ENCODE results near the gene GPR137.

The GPR137 gene

GRCh38 chr11:64317325-64317960, 31.8 kb downstream of the GPR137 start, which contains the start of gene TRMT112:
Gene TRMT112, minus strand, starts transcription at chr11:64317559. Its CDS starts 33 bp downstream, at chr11:64317526.
- H3K9me3 ChIP-seq (ENCODE audit: control insufficient read depth, insufficient read depth, low read depth, low read length), result no peaks in the 10 kb centered on the region
- H3K4me1 ChIP-seq (ENCODE audit: control insufficient read depth, insufficient read depth, low read length), result no peaks in the 10 kb centered on the region
- peak within 1 kb of the TSS; percentile 88 for H3K27ac ChIP-seq (ENCODE audit: extremely low read depth, low read depth, low read length)
- POLR2A ChIA-PET, result interaction anchor here (0.6 to 4.0 kb wide), 34 partner anchors 8 to 136 kb away, joined by 3 to 43 read pairs (median 4); partner anchors contain the start of genes BAD, ESRRA, FKBP2 and PPP1R14B
- H3K4me3 ChIP-seq (ENCODE audit: low read depth, low read length), result peak within 1 kb of the TSS; percentile 90
- CTCF ChIA-PET, result interaction anchor here (0.6 to 5.0 kb wide), 27 partner anchors 10 to 1645 kb away, joined by 3 to 85 read pairs (median 4); partner anchors contain the start of genes CCDC88B and LBHD1
- peaks cover 0 to 58% of the 10 kb centered on the region in 2 experiments; a peak in 1 of 3 replicates for H3K36me3 ChIP-seq (ENCODE audit: control insufficient read depth in 2 of 2, insufficient read depth in 1 of 2, low read length in 2 of 2)
- no peak for TF ChIP-seq ZNF473 (tag by site-specific recombination; IDR thresholded peaks at IDR 0.05)
- TF ChIP-seq, protein P1, sequence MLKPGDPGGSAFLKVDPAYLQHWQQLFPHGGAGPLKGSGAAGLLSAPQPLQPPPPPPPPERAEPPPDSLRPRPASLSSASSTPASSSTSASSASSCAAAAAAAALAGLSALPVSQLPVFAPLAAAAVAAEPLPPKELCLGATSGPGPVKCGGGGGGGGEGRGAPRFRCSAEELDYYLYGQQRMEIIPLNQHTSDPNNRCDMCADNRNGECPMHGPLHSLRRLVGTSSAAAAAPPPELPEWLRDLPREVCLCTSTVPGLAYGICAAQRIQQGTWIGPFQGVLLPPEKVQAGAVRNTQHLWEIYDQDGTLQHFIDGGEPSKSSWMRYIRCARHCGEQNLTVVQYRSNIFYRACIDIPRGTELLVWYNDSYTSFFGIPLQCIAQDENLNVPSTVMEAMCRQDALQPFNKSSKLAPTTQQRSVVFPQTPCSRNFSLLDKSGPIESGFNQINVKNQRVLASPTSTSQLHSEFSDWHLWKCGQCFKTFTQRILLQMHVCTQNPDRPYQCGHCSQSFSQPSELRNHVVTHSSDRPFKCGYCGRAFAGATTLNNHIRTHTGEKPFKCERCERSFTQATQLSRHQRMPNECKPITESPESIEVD (tag by site-specific recombination; IDR thresholded peaks at IDR 0.05), result no peak
- peak; percentile 42; the same call in 1 of the 2 replicates for TF ChIP-seq KLF8 (tag by site-specific recombination; IDR thresholded peaks at IDR 0.05)
- peak; percentile 48; the same call in 1 of the 2 replicates for TF ChIP-seq SP3 (tag by site-specific recombination; IDR thresholded peaks at IDR 0.05)
- peak; percentile 63; the same call in 1 of the 2 replicates for TF ChIP-seq ZNF2 (tag by site-specific recombination; IDR thresholded peaks at IDR 0.05)
- TF ChIP-seq, protein P2, sequence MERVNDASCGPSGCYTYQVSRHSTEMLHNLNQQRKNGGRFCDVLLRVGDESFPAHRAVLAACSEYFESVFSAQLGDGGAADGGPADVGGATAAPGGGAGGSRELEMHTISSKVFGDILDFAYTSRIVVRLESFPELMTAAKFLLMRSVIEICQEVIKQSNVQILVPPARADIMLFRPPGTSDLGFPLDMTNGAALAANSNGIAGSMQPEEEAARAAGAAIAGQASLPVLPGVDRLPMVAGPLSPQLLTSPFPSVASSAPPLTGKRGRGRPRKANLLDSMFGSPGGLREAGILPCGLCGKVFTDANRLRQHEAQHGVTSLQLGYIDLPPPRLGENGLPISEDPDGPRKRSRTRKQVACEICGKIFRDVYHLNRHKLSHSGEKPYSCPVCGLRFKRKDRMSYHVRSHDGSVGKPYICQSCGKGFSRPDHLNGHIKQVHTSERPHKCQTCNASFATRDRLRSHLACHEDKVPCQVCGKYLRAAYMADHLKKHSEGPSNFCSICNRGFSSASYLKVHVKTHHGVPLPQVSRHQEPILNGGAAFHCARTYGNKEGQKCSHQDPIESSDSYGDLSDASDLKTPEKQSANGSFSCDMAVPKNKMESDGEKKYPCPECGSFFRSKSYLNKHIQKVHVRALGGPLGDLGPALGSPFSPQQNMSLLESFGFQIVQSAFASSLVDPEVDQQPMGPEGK (tag by site-specific recombination; IDR thresholded peaks at IDR 0.05), result peak; percentile 82
- TF ChIP-seq ZNF513 (tag by site-specific recombination; IDR thresholded peaks at IDR 0.05), result no peak
- TF ChIP-seq ZNF202 (tag by site-specific recombination; IDR thresholded peaks at IDR 0.05; ENCODE audit: borderline replicate concordance), result no peak
- no peak for TF ChIP-seq ZSCAN23 (tag by site-specific recombination; IDR thresholded peaks at IDR 0.05)
- TF ChIP-seq ZSCAN16 (tag by site-specific recombination; IDR thresholded peaks at IDR 0.05), result no peak
- TF ChIP-seq ZNF157 (tag by site-specific recombination; IDR thresholded peaks at IDR 0.05), result no peak
- no peak for TF ChIP-seq ZNF776 (tag by site-specific recombination; IDR thresholded peaks at IDR 0.05; ENCODE audit: borderline replicate concordance)
- TF ChIP-seq ZNF335 (tag by site-specific recombination; conservative IDR thresholded peaks at IDR 0.05), result peak; percentile 58
- peak; percentile 83 for TF ChIP-seq ZNF629 (tag by site-specific recombination; IDR thresholded peaks at IDR 0.05)
- TF ChIP-seq GLIS1 (tag by site-specific recombination; IDR thresholded peaks at IDR 0.05), result peak; percentile 36
- TF ChIP-seq HOXD13 (CRISPR knock-in tag; IDR thresholded peaks at IDR 0.05; ENCODE audit: borderline replicate concordance), result no peak
- peak; percentile 58 for TF ChIP-seq ZXDB (tag by site-specific recombination; IDR thresholded peaks at IDR 0.05)
- TF ChIP-seq OSR2 (tag by site-specific recombination; IDR thresholded peaks at IDR 0.05), result peak; percentile 70
- peak; percentile 53; the same call in 1 of the 2 replicates for TF ChIP-seq ZBTB21 (tag by site-specific recombination; IDR thresholded peaks at IDR 0.05)
- peak; percentile 77; the same call in 1 of the 2 replicates for TF ChIP-seq ZNF501 (tag by site-specific recombination; IDR thresholded peaks at IDR 0.05)
- TF ChIP-seq, protein P3, sequence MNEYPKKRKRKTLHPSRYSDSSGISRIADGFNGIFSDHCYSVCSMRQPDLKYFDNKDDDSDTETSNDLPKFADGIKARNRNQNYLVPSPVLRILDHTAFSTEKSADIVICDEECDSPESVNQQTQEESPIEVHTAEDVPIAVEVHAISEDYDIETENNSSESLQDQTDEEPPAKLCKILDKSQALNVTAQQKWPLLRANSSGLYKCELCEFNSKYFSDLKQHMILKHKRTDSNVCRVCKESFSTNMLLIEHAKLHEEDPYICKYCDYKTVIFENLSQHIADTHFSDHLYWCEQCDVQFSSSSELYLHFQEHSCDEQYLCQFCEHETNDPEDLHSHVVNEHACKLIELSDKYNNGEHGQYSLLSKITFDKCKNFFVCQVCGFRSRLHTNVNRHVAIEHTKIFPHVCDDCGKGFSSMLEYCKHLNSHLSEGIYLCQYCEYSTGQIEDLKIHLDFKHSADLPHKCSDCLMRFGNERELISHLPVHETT (tag by site-specific recombination; IDR thresholded peaks at IDR 0.05), result peak; percentile 56; the same call in 1 of the 2 replicates
- TF ChIP-seq ZBTB11 (tag by site-specific recombination; conservative IDR thresholded peaks at IDR 0.05; ENCODE audit: low read depth), result peak; percentile 93
- TF ChIP-seq EGR2 (tag by site-specific recombination; IDR thresholded peaks at IDR 0.05; ENCODE audit: low read depth), result peak; percentile 53; the same call in 1 of the 2 replicates
- no peak for TF ChIP-seq MZF1 (tag by site-specific recombination; IDR thresholded peaks at IDR 0.05; ENCODE audit: borderline replicate concordance)
- peak; percentile 85 for TF ChIP-seq ZBTB17 (tag by site-specific recombination; IDR thresholded peaks at IDR 0.05)
